ENCODE results near the gene LSM14B.

- TF ChIP-seq EZH2 (IDR thresholded peaks at IDR 0.05; ENCODE audit: low read depth) (no peak), CTCF (conservative IDR thresholded peaks at IDR 0.05) (peak; percentile 51)
These were observed 14.8 kb downstream of the LSM14B start for GRCh38 chr20:62137092-62137384.
